ENCODE results near the gene ANO7.

ANO7 gene

GRCh38 chr2:241183221-241183620 is 5.3 kb upstream of the ANO7 start:
- Histone ChIP-seq H3K27me3 (ENCODE audit: control insufficient read depth in 1 of 2, insufficient read depth in 2 of 2, low read length in 2 of 2) (no peaks in the 10 kb centered on the region), H3K4me3 (ENCODE audit: low read depth in 1 of 2, low read length in 2 of 2) (no peak overlapping the region), H3K9ac (ENCODE audit: low read length) (no peak overlapping the region), H3K9me3 (ENCODE audit: low read length) (no peaks in the 10 kb centered on the region), H3K36me3 (ENCODE audit: insufficient read depth, low read length) (peaks cover 10% of the 10 kb centered on the region), H3K27ac (ENCODE audit: low read depth, low read length) (no peak overlapping the region), H3K4me1 (ENCODE audit: insufficient read depth, low read length) (peaks cover 3% of the 10 kb centered on the region)

GRCh38 chr2:241184901-241185300 is 3.6 kb upstream of the ANO7 start:
- no peaks in the 10 kb centered on the region for H3K4me1 ChIP-seq (ENCODE audit: insufficient read depth, low read length)
- H3K4me3 ChIP-seq (ENCODE audit: low read depth in 1 of 2, low read length in 2 of 2), result no peak overlapping the region
- peaks cover 6% of the 10 kb centered on the region for H3K36me3 ChIP-seq (ENCODE audit: insufficient read depth, low read length)
- H3K9me3 ChIP-seq (ENCODE audit: low read length), result no peaks in the 10 kb centered on the region
- no peak overlapping the region for H3K9ac ChIP-seq (ENCODE audit: low read length)
- no peaks in the 10 kb centered on the region for H3K27me3 ChIP-seq (ENCODE audit: control insufficient read depth in 1 of 2, insufficient read depth in 2 of 2, low read length in 2 of 2)
- H3K27ac ChIP-seq (ENCODE audit: low read depth, low read length), result no peak overlapping the region

- Histone ChIP-seq H3K27me3 (ENCODE audit: control insufficient read depth in 1 of 2, insufficient read depth in 2 of 2, low read length in 2 of 2) (no peaks in the 10 kb centered on the region), H3K27ac (ENCODE audit: low read depth, low read length) (no peak overlapping the region), H3K9ac (ENCODE audit: low read length) (no peak overlapping the region), H3K36me3 (ENCODE audit: insufficient read depth, low read length) (peaks cover 6% of the 10 kb centered on the region), H3K9me3 (ENCODE audit: low read length) (no peaks in the 10 kb centered on the region), H3K4me1 (ENCODE audit: insufficient read depth, low read length) (no peaks in the 10 kb centered on the region), H3K4me3 (ENCODE audit: low read depth in 1 of 2, low read length in 2 of 2) (no peak overlapping the region)
Observed at GRCh38 chr2:241185961-241186360, 2.5 kb upstream of the ANO7 start.

- no peaks in the 10 kb centered on the region for H3K4me1 ChIP-seq (ENCODE audit: insufficient read depth, low read length)
- no peak overlapping the region for H3K4me3 ChIP-seq (ENCODE audit: low read depth in 1 of 2, low read length in 2 of 2)
- H3K9ac ChIP-seq (ENCODE audit: low read length), result no peak overlapping the region
- no peak overlapping the region for H3K27ac ChIP-seq (ENCODE audit: low read depth, low read length)
- peaks cover 6% of the 10 kb centered on the region for H3K36me3 ChIP-seq (ENCODE audit: insufficient read depth, low read length)
- no peaks in the 10 kb centered on the region for H3K27me3 ChIP-seq (ENCODE audit: control insufficient read depth in 1 of 2, insufficient read depth in 2 of 2, low read length in 2 of 2)
- no peaks in the 10 kb centered on the region for H3K9me3 ChIP-seq (ENCODE audit: low read length)
Observed at GRCh38 chr2:241187101-241187917, 1.2 kb upstream of the ANO7 start.

- Histone ChIP-seq H3K4me3 (ENCODE audit: low read depth in 1 of 2, low read length in 2 of 2) (no peak overlapping the region), H3K36me3 (ENCODE audit: insufficient read depth, low read length) (peaks cover 2% of the 10 kb centered on the region), H3K9ac (ENCODE audit: low read length) (no peak overlapping the region), H3K27me3 (ENCODE audit: control insufficient read depth in 1 of 2, insufficient read depth in 2 of 2, low read length in 2 of 2) (no peaks in the 10 kb centered on the region), H3K9me3 (ENCODE audit: low read length) (no peaks in the 10 kb centered on the region), H3K27ac (ENCODE audit: low read depth, low read length) (no peak overlapping the region), H3K4me1 (ENCODE audit: insufficient read depth, low read length) (no peaks in the 10 kb centered on the region)
Observed at GRCh38 chr2:241187918-241188234, 601 bp upstream of the ANO7 start.

- H3K4me1 ChIP-seq (ENCODE audit: insufficient read depth, low read length), result no peaks in the 10 kb centered on the region
- H3K27ac ChIP-seq (ENCODE audit: low read depth, low read length), result no peak overlapping the region
- no peaks in the 10 kb centered on the region for H3K36me3 ChIP-seq (ENCODE audit: insufficient read depth, low read length)
- no peak overlapping the region for H3K4me3 ChIP-seq (ENCODE audit: low read depth in 1 of 2, low read length in 2 of 2)
- no peaks in the 10 kb centered on the region for H3K9me3 ChIP-seq (ENCODE audit: low read length)
- no peaks in the 10 kb centered on the region for H3K27me3 ChIP-seq (ENCODE audit: control insufficient read depth in 1 of 2, insufficient read depth in 2 of 2, low read length in 2 of 2)
- no peak overlapping the region for H3K9ac ChIP-seq (ENCODE audit: low read length)
Observed at GRCh38 chr2:241189093-241189855, 797 bp downstream of the ANO7 start.

GRCh38 chr2:241189856-241190201 is 1.4 kb downstream of the ANO7 start:
- H3K4me3 ChIP-seq (ENCODE audit: low read depth in 1 of 2, low read length in 2 of 2), result no peak overlapping the region
- no peaks in the 10 kb centered on the region for H3K27me3 ChIP-seq (ENCODE audit: control insufficient read depth in 1 of 2, insufficient read depth in 2 of 2, low read length in 2 of 2)
- H3K9me3 ChIP-seq (ENCODE audit: low read length), result no peaks in the 10 kb centered on the region
- H3K27ac ChIP-seq (ENCODE audit: low read depth, low read length), result no peak overlapping the region
- H3K36me3 ChIP-seq (ENCODE audit: insufficient read depth, low read length), result no peaks in the 10 kb centered on the region
- H3K9ac ChIP-seq (ENCODE audit: low read length), result no peak overlapping the region
- no peaks in the 10 kb centered on the region for H3K4me1 ChIP-seq (ENCODE audit: insufficient read depth, low read length)

GRCh38 chr2:241190291-241190981 is 2.0 kb downstream of the ANO7 start:
- H3K9me3 ChIP-seq (ENCODE audit: low read length), result no peaks in the 10 kb centered on the region
- H3K27ac ChIP-seq (ENCODE audit: low read depth, low read length), result no peak overlapping the region
- no peak overlapping the region for H3K4me3 ChIP-seq (ENCODE audit: low read depth in 1 of 2, low read length in 2 of 2)
- H3K36me3 ChIP-seq (ENCODE audit: insufficient read depth, low read length), result no peaks in the 10 kb centered on the region
- H3K27me3 ChIP-seq (ENCODE audit: control insufficient read depth in 1 of 2, insufficient read depth in 2 of 2, low read length in 2 of 2), result no peaks in the 10 kb centered on the region
- H3K9ac ChIP-seq (ENCODE audit: low read length), result no peak overlapping the region
- no peaks in the 10 kb centered on the region for H3K4me1 ChIP-seq (ENCODE audit: insufficient read depth, low read length)

- no peak overlapping the region for H3K4me3 ChIP-seq (ENCODE audit: low read depth in 1 of 2, low read length in 2 of 2)
Observed at GRCh38 chr2:241191081-241191480, 2.6 kb downstream of the ANO7 start.

GRCh38 chr2:241193271-241193670 is 4.8 kb downstream of the ANO7 start:
- Histone ChIP-seq H3K36me3 (ENCODE audit: insufficient read depth, low read length) (no peaks in the 10 kb centered on the region), H3K4me3 (ENCODE audit: low read depth in 1 of 2, low read length in 2 of 2) (no peak overlapping the region), H3K9ac (ENCODE audit: low read length) (no peak overlapping the region), H3K9me3 (ENCODE audit: low read length) (no peaks in the 10 kb centered on the region), H3K27me3 (ENCODE audit: control insufficient read depth in 1 of 2, insufficient read depth in 2 of 2, low read length in 2 of 2) (no peaks in the 10 kb centered on the region), H3K27ac (ENCODE audit: low read depth, low read length) (no peak overlapping the region), H3K4me1 (ENCODE audit: insufficient read depth, low read length) (no peaks in the 10 kb centered on the region)

More at GRCh38 chr2:241191081-241191480, 2.6 kb downstream of the ANO7 start:
- H3K9ac ChIP-seq (ENCODE audit: low read length), result no peak overlapping the region
- no peaks in the 10 kb centered on the region for H3K4me1 ChIP-seq (ENCODE audit: insufficient read depth, low read length)
- no peaks in the 10 kb centered on the region for H3K27me3 ChIP-seq (ENCODE audit: control insufficient read depth in 1 of 2, insufficient read depth in 2 of 2, low read length in 2 of 2)
- H3K27ac ChIP-seq (ENCODE audit: low read depth, low read length), result no peak overlapping the region
- H3K9me3 ChIP-seq (ENCODE audit: low read length), result no peaks in the 10 kb centered on the region
- H3K36me3 ChIP-seq (ENCODE audit: insufficient read depth, low read length), result no peaks in the 10 kb centered on the region

GRCh38 chr2:241194811-241195210 is 6.3 kb downstream of the ANO7 start:
- Histone ChIP-seq H3K27ac (ENCODE audit: low read depth, low read length) (no peak overlapping the region), H3K4me1 (ENCODE audit: insufficient read depth, low read length) (no peaks in the 10 kb centered on the region), H3K36me3 (ENCODE audit: insufficient read depth, low read length) (no peaks in the 10 kb centered on the region), H3K27me3 (ENCODE audit: control insufficient read depth in 1 of 2, insufficient read depth in 2 of 2, low read length in 2 of 2) (no peaks in the 10 kb centered on the region), H3K4me3 (ENCODE audit: low read depth in 1 of 2, low read length in 2 of 2) (no peak overlapping the region), H3K9ac (ENCODE audit: low read length) (no peak overlapping the region), H3K9me3 (ENCODE audit: low read length) (no peaks in the 10 kb centered on the region)

Data from muscle layer of colon (tissue), 2 donors.